Measurements from ENCODE around the gene KCNJ10. TPM values are rescaled to one million over a fixed set of nuclear protein-coding genes. Genes with fewer than 3 reads are reported as not detected.

Gene KCNJ10
- total RNA-seq, 1 donor from 2014 or later: not detected

DNA sequence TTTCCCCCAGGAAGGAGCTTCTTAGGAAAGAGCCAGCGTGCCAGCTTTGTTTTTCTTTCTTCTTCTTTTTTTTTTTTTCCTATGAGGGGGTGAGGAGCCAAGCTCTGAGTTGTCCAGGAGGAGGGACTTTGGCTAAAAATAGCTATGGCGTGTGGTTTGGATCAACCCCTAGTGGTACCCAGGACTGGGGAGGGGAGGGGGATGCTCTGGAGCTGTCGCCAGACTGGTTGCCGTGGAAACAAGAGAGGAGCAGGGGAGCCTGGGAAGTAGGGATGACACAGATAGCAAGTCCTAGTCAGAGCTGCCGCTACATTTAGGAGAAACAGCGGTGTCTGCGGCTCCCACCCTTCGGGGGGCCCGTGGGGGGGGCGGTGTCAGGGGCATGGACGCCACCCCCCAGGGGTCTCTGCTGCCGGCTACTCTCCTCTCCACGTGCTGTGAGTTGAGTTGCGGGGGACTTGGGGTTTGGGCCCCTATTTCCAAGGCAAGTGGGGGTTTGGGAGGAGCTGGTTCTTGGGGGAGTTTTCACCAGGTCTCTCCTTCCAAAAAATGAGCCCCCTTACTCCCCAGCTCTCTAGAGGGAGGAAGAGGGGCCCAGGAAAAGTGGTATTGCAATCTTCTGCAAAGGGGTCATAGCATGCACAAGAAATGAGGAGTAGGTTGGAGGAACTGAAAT is 11.4 kb upstream of the KCNJ10 start, which contains the start of gene KCNJ9:
Gene KCNJ9 (plus strand): TSS at position 278 of the 676 bp plus-strand sequence. CDS start 2,493 bp downstream, outside the sequence.
- no peaks in the 10 kb centered on the region for H3K36me3 ChIP-seq
- no peak for ATAC-seq
- intact Hi-C loops (cut with DNase I): no loop called here
- no peak within 1 kb of the TSS for H3K27ac ChIP-seq
- H3K27me3 ChIP-seq: peaks cover 63% of the 10 kb centered on the region
- H3K4me3 ChIP-seq: no peak within 1 kb of the TSS
- H3K9me3 ChIP-seq: no peaks in the 10 kb centered on the region
- peak; percentile 52 for DNase-seq
- no peaks in the 10 kb centered on the region for H3K4me1 ChIP-seq
- TF ChIP-seq, protein P1, sequence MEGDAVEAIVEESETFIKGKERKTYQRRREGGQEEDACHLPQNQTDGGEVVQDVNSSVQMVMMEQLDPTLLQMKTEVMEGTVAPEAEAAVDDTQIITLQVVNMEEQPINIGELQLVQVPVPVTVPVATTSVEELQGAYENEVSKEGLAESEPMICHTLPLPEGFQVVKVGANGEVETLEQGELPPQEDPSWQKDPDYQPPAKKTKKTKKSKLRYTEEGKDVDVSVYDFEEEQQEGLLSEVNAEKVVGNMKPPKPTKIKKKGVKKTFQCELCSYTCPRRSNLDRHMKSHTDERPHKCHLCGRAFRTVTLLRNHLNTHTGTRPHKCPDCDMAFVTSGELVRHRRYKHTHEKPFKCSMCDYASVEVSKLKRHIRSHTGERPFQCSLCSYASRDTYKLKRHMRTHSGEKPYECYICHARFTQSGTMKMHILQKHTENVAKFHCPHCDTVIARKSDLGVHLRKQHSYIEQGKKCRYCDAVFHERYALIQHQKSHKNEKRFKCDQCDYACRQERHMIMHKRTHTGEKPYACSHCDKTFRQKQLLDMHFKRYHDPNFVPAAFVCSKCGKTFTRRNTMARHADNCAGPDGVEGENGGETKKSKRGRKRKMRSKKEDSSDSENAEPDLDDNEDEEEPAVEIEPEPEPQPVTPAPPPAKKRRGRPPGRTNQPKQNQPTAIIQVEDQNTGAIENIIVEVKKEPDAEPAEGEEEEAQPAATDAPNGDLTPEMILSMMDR (IDR thresholded peaks at IDR 0.05): no peak

DNA sequence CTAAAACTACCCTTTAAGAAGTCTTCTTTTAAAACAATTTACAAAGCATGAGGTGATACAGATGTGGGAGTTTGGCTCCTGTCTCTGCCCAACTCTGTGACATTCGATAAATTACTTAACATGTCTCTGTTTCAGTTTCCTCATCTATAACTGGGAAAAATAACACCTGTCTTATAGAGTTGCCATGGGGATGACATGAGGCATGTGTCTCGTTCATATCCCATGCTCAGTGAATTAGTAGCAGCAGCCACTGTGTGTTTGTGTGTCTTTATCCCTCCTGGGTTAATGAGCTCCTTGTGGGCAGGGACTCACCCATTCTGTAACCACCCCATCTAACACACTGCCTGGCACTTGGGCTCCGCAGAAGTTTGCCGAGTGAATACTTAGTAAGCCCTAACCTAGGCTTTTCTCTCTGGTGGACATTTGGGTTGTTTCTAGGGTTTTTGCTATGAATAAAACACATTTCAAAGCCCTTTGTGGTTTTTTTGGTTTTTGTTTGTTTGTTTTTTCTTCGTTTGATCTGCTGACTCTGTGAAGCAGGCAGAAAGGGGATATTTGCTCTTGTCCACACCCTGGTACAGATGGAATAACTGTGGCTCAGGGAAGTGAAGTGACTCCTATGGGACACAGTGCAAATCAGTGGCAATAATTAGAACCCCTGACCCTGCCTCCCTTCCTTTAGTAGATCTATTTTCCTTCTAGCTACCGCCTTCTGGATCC is 10.6 kb upstream of the KCNJ10 start:
- intact Hi-C loops (cut with DNase I): no loop called here
- TF ChIP-seq, protein P1 (IDR thresholded peaks at IDR 0.05): no peak
- peaks cover 63% of the 10 kb centered on the region for H3K27me3 ChIP-seq
- H3K4me3 ChIP-seq: no peak overlapping the region
- H3K4me1 ChIP-seq: no peaks in the 10 kb centered on the region
- ATAC-seq: no peak
- H3K27ac ChIP-seq: no peak overlapping the region
- no peaks in the 10 kb centered on the region for H3K36me3 ChIP-seq
- peak; percentile 18 for DNase-seq
- H3K9me3 ChIP-seq: no peaks in the 10 kb centered on the region

DNA sequence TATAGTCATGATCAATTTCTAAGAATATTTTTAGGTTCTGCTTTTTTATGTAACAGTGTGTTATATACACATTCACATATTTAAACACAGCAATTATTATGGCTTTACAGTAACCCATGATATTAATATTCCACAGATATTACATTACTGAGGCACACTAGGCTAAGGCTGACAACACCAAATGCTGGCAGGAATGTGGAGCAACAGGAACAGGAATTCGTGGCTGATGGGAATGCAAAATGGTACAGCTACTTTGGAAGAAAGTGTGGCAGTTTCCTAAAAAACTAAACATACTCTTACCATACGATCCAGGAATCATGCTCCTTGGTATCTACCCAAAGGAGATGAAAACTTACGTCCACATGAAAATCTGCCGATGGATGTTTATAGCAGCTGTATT is 9.5 kb upstream of the KCNJ10 start:
- ATAC-seq (no peak), DNase-seq (no peak)
- no peaks in the 10 kb centered on the region for H3K4me1 ChIP-seq
- TF ChIP-seq, protein P1 (IDR thresholded peaks at IDR 0.05): no peak
- H3K36me3 ChIP-seq: no peaks in the 10 kb centered on the region
- intact Hi-C loops (cut with DNase I): no loop called here
- H3K27me3 ChIP-seq: peaks cover 63% of the 10 kb centered on the region
- H3K27ac ChIP-seq: no peak overlapping the region
- H3K4me3 ChIP-seq: no peak overlapping the region
- H3K9me3 ChIP-seq: no peaks in the 10 kb centered on the region

DNA sequence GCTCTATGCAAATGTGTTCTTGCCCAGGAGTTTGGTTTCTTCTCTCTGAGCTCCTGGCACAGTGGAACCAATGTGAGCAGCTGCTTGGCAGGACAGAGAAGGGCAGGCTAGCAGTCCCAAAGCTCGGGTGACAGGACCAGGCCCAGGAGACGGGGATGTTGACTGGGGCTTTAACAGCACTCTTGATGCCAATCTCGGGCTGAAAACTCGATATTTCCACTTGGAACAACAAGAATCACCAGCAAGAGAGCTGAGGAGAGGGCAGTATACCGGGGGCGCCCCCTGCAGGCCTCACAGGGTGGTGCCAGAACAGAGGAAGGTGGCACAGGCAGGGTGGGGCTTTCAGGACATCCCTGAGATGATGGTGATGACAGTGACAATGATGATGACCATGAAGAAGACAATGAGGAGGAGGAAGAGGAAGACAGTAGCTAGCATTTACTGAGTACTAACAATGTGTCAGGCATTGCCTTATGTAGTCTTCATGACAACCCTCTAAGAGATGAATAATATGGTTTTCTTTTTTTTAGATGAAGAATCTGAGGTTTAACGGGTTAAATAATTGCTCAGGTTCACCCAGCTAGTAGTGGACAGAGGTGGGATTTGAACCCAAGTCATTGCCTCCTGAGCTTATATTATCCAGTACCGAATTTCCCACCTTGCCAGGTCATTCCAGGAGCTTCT is 8.7 kb upstream of the KCNJ10 start:
- Histone ChIP-seq H3K27ac (no peak overlapping the region), H3K4me1 (no peaks in the 10 kb centered on the region), H3K4me3 (no peak overlapping the region), H3K36me3 (no peaks in the 10 kb centered on the region), H3K9me3 (no peaks in the 10 kb centered on the region), H3K27me3 (peaks cover 62% of the 10 kb centered on the region)
- intact Hi-C loops (cut with DNase I): no loop called here
- ATAC-seq (peak; percentile 85), DNase-seq (peak; percentile 74)
- TF ChIP-seq, protein P1 (IDR thresholded peaks at IDR 0.05): peak; percentile 69

DNA sequence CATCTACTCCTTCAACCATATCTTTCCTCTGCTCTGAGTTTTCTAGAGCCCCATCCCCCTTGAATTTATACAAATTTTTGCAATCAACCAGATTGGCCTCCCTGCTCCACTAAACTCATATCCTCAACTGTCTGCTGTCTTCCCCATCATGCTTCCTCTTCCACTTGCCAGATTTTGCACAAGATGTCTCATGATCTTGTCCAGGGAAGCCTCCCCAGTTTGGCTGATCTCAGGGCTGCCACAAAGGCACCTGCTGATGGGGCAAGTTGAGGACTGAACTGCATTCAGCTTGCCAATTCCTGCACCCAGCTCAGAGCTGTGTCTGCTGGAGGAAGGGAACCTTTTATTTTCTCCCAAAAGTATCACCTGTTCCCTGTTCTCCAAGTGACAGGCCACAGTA is 7.5 kb upstream of the KCNJ10 start:
- intact Hi-C loops (cut with DNase I): no loop called here
- TF ChIP-seq, protein P1 (IDR thresholded peaks at IDR 0.05): no peak
- peaks cover 50% of the 10 kb centered on the region for H3K27me3 ChIP-seq
- no peak overlapping the region for H3K27ac ChIP-seq
- DNase-seq (peak; percentile 22), ATAC-seq (peak; percentile 72)
- no peaks in the 10 kb centered on the region for H3K36me3 ChIP-seq
- no peaks in the 10 kb centered on the region for H3K4me1 ChIP-seq
- H3K9me3 ChIP-seq: no peaks in the 10 kb centered on the region
- H3K4me3 ChIP-seq: no peak overlapping the region
